OCI-LY1 (cell line): ENCODE measurements around the gene MX2.

ENCODE experiments used
- H2AFZ ChIP-seq: fragments of 200-600 bp; sonication (generic), shearing (Covaris generic); 2 replicates; pipeline ENCODE4 v1.6.0; 2014; ENCODE audit warnings: antibody characterized with exemption, mild to moderate bottlenecking, low read length
- H3F3A ChIP-seq: fragments of 200-600 bp; sonication (generic), shearing (Covaris generic); 2 replicates; pipeline ENCODE4 v1.6.0; 2014; ENCODE audit warnings: mild to moderate bottlenecking, antibody characterized with exemption, low read length, moderate library complexity; ENCODE audit not compliant: insufficient read depth
- H3K27ac ChIP-seq: fragments of 200-600 bp; sonication (generic); 2 replicates; pipeline ENCODE4 v1.5.1; 2014; ENCODE audit warnings: low read length, mixed run types, mild to moderate bottlenecking, low read depth; ENCODE audit not compliant: poor library complexity, severe bottlenecking
- H3K27me3 ChIP-seq: fragments of 200-600 bp; sonication (generic); 2 replicates; pipeline ENCODE4 v1.6.0; 2014; ENCODE audit warnings: antibody characterized with exemption, mild to moderate bottlenecking, low read length, moderate library complexity; ENCODE audit not compliant: insufficient read depth
- H3K36me3 ChIP-seq: fragments of 200-600 bp; sonication (generic); 2 replicates; pipeline ENCODE4 v1.6.1; 2014; ENCODE audit warnings: mild to moderate bottlenecking, antibody characterized with exemption, low read length, moderate library complexity, mixed read lengths; ENCODE audit not compliant: insufficient read depth
- H3K4me1 ChIP-seq: fragments of 200-600 bp; sonication (generic); 2 replicates; pipeline ENCODE4 v1.5.1; 2014; ENCODE audit warnings: mild to moderate bottlenecking, low read length, moderate library complexity; ENCODE audit not compliant: insufficient read depth, severe bottlenecking
- H3K4me2 ChIP-seq: fragments of 200-600 bp; sonication (generic), shearing (Covaris generic); 2 replicates; pipeline ENCODE4 v1.6.1; 2014; ENCODE audit warnings: low read length
- H3K4me3 ChIP-seq: fragments of 200-600 bp; sonication (generic); 2 replicates; pipeline ENCODE4 v1.5.1; 2014; ENCODE audit warnings: low read length, low read depth, mild to moderate bottlenecking, mixed read lengths; ENCODE audit not compliant: poor library complexity, severe bottlenecking
- H3K79me2 ChIP-seq: fragments of 200-600 bp; shearing (Covaris generic); 2 replicates; pipeline ENCODE4 v1.6.1; 2016; ENCODE audit warnings: mixed run types, low read length, mixed read lengths; ENCODE audit not compliant: insufficient read depth
- H3K9ac ChIP-seq: fragments of 200-600 bp; sonication (generic), shearing (Covaris generic); 2 replicates; pipeline ENCODE4 v1.6.1; 2014; ENCODE audit warnings: mild to moderate bottlenecking, low read length, mixed read lengths
- H3K9me2 ChIP-seq: fragments of 200-600 bp; sonication (generic), shearing (Covaris generic); 2 replicates; pipeline ENCODE4 v1.6.1; 2014; ENCODE audit warnings: low read depth, mild to moderate bottlenecking, low read length, mixed read lengths
- H3K9me3 ChIP-seq: fragments of 200-600 bp; shearing (Covaris generic); 2 replicates; pipeline ENCODE4 v1.6.1; 2014; ENCODE audit warnings: low read length, mixed read lengths
- H4K20me1 ChIP-seq: fragments of 200-600 bp; sonication (generic), shearing (Covaris generic); 2 replicates; pipeline ENCODE4 v1.6.0; 2016; ENCODE audit warnings: mild to moderate bottlenecking, low read length; ENCODE audit not compliant: insufficient read depth
- CTCF ChIP-seq: fragments of 200-600 bp; sonication (generic), shearing (Covaris generic); IDR thresholded peaks from 2 replicates; pipeline ENCODE4 v1.5.1; 2017; ENCODE audit warnings: mild to moderate bottlenecking, antibody characterized with exemption, low read length, moderate library complexity, mixed read lengths
- EZH2 ChIP-seq: fragments of 200-600 bp; sonication (generic), shearing (Covaris generic); IDR thresholded peaks from 2 replicates; pipeline ENCODE4 v1.8.0; 2017; ENCODE audit warnings: borderline replicate concordance, mixed run types, mild to moderate bottlenecking, antibody characterized with exemption, low read length, moderate library complexity, mixed read lengths

MX2 gene

GRCh38 chr21:41429925-41430491 lies 68.2 kb downstream of the MX2 start:
- Histone ChIP-seq H3K4me1 (peaks cover 44% of the 10 kb centered on the region), H2AFZ (no peak overlapping the region), H3K4me2 (no peak overlapping the region), H3K36me3 (peaks cover 37% of the 10 kb centered on the region), H3K27me3 (no peaks in the 10 kb centered on the region), H4K20me1 (no peaks in the 10 kb centered on the region), H3K9ac (no peak overlapping the region), H3K4me3 (no peak overlapping the region), H3K79me2 (no peaks in the 10 kb centered on the region), H3F3A (no peaks in the 10 kb centered on the region), H3K27ac (no peak overlapping the region), H3K9me3 (peaks cover 10% of the 10 kb centered on the region), H3K9me2 (no peaks in the 10 kb centered on the region)
- TF ChIP-seq CTCF: no peak
- TF ChIP-seq EZH2: no peak

GRCh38 chr21:41431788-41432548 lies 70.1 kb downstream of the MX2 start:
- H3K36me3 ChIP-seq: peaks cover 57% of the 10 kb centered on the region
- no peak overlapping the region for H3K4me2 ChIP-seq
- no peak overlapping the region for H3K9ac ChIP-seq
- H3K9me2 ChIP-seq: no peaks in the 10 kb centered on the region
- no peaks in the 10 kb centered on the region for H4K20me1 ChIP-seq
- H3K9me3 ChIP-seq: peaks cover 12% of the 10 kb centered on the region
- no peaks in the 10 kb centered on the region for H3F3A ChIP-seq
- TF ChIP-seq CTCF (no peak), EZH2 (no peak)
- no peaks in the 10 kb centered on the region for H3K79me2 ChIP-seq
- H3K27me3 ChIP-seq: no peaks in the 10 kb centered on the region
- peak overlapping the region; percentile 41 for H3K27ac ChIP-seq
- H2AFZ ChIP-seq: no peak overlapping the region
- H3K4me3 ChIP-seq: no peak overlapping the region
- H3K4me1 ChIP-seq: peaks cover 30% of the 10 kb centered on the region

GRCh38 chr21:41432562-41433460 lies 71.0 kb downstream of the MX2 start:
- no peaks in the 10 kb centered on the region for H3K79me2 ChIP-seq
- H4K20me1 ChIP-seq: no peaks in the 10 kb centered on the region
- peaks cover 65% of the 10 kb centered on the region for H3K36me3 ChIP-seq
- no peaks in the 10 kb centered on the region for H3K9me2 ChIP-seq
- no peak overlapping the region for H3K9ac ChIP-seq
- H3K27me3 ChIP-seq: no peaks in the 10 kb centered on the region
- no peak overlapping the region for H3K4me2 ChIP-seq
- peaks cover 12% of the 10 kb centered on the region for H3K9me3 ChIP-seq
- H2AFZ ChIP-seq: no peak overlapping the region
- TF ChIP-seq CTCF (no peak), EZH2 (no peak)
- no peak overlapping the region for H3K4me3 ChIP-seq
- H3K4me1 ChIP-seq: peaks cover 21% of the 10 kb centered on the region
- H3K27ac ChIP-seq: peak overlapping the region; percentile 41
- H3F3A ChIP-seq: no peaks in the 10 kb centered on the region
